CD8-positive, alpha-beta memory T cell (primary cell): ENCODE results near the gene MICAL3. TPM values are rescaled to one million over a fixed set of nuclear protein-coding genes. Genes with fewer than 3 reads are reported as not detected.

Experiments
- CTCF ChIA-PET: fragments of 350-600 bp; sonication (Branson Sonifier 250); formaldehyde crosslinking; loops from one replicate; lab custom pipeline; 2021; ENCODE audit warnings: antibody characterized with exemption; lab: Charles Lee
- POLR2A ChIA-PET: fragments of 350-600 bp; sonication (Branson Sonifier 250); formaldehyde crosslinking; loops from one replicate; lab custom pipeline; 2021; ENCODE audit warnings: antibody characterized with exemption; lab: Charles Lee
- DNase-seq, 5 donors: peaks; one replicate each; pipeline versions ENCODE4 v3.0.0 to v3.0.0-alpha.2; 2020 to 2022; ENCODE audit warnings: mixed read lengths in 1 of 5
- H3K27ac ChIP-seq: one replicate; pipeline ENCODE4 v1.7.0; 2013; ENCODE audit warnings: low read depth, mild to moderate bottlenecking, low read length, moderate library complexity
- H3K27me3 ChIP-seq: 2 replicates; pipeline ENCODE4 v1.7.0; 2013; ENCODE audit warnings: low read length, mild to moderate bottlenecking; ENCODE audit not compliant: insufficient read depth, poor library complexity, severe bottlenecking
- H3K36me3 ChIP-seq: 2 replicates; pipeline ENCODE4 v1.7.0; 2013; ENCODE audit warnings: mild to moderate bottlenecking, low read length, moderate library complexity; ENCODE audit not compliant: insufficient read depth
- H3K4me1 ChIP-seq: 2 replicates; pipeline ENCODE4 v1.7.0; 2013; ENCODE audit warnings: mild to moderate bottlenecking, low read length, moderate library complexity; ENCODE audit not compliant: insufficient read depth
- H3K4me3 ChIP-seq: 2 replicates; pipeline ENCODE4 v1.7.0; 2013; ENCODE audit warnings: mild to moderate bottlenecking, low read length
- H3K9me3 ChIP-seq: 2 replicates; pipeline ENCODE4 v1.7.0; 2013; ENCODE audit warnings: mild to moderate bottlenecking, low read length
- H3K27ac Mint-ChIP-seq, 8 donors: one replicate each; pipeline ENCODE4 v1.8.0; 2020 to 2021; ENCODE audit warnings: mixed read lengths in 8 of 8, mild to moderate bottlenecking in 6 of 8, inconsistent platforms in 3 of 8, moderate library complexity in 3 of 8
- H3K27me3 Mint-ChIP-seq, 2 donors: one replicate each; pipeline ENCODE4 v1.8.0; 2020 to 2021; ENCODE audit warnings: mixed read lengths in 2 of 2, mild to moderate bottlenecking in 1 of 2, moderate library complexity in 1 of 2
- H3K36me3 Mint-ChIP-seq, 3 donors: one replicate each; pipeline ENCODE4 v1.8.0; 2020 to 2021; ENCODE audit warnings: mixed read lengths in 3 of 3, inconsistent platforms in 1 of 3, mild to moderate bottlenecking in 1 of 3
- H3K4me1 Mint-ChIP-seq, 3 donors: one replicate each; pipeline ENCODE4 v1.8.0; 2020 to 2021; ENCODE audit warnings: mixed read lengths in 3 of 3, inconsistent platforms in 1 of 3, mild to moderate bottlenecking in 1 of 3
- H3K4me3 Mint-ChIP-seq, 7 donors: one replicate each; pipeline ENCODE4 v1.8.0; 2020 to 2021; ENCODE audit warnings: mixed read lengths in 7 of 7, mild to moderate bottlenecking in 6 of 7, moderate library complexity in 4 of 7, inconsistent platforms in 2 of 7
- H3K9me3 Mint-ChIP-seq, 5 donors: one replicate each; pipeline ENCODE4 v1.8.0; 2020 to 2022; ENCODE audit warnings: mixed read lengths in 5 of 5, mild to moderate bottlenecking in 3 of 5, moderate library complexity in 2 of 5, inconsistent platforms in 1 of 5
- polyA plus RNA-seq: library from polyadenylated mRNA; unstranded; fragments of 300-500 nt; fragmentation: Illumina TruSeq; gene quantifications from one replicate; pipeline ENCODE4 v1.2.3, GENCODE V29; 2021
- total RNA-seq, 2 experiments: library from RNA; stranded (reverse); gene quantifications; one replicate each; pipeline ENCODE4 v1.2.3, GENCODE V29; 2021

MICAL3 gene
- total and polyA plus RNA-seq, 3 experiments from 2014 or later: 1.7 to 51.9 (median 51.7) TPM

GRCh38 chr22:17911312-17911705 lies 113.1 kb downstream of the MICAL3 start:
- Mint-ChIP-seq H3K27me3 (peaks cover 0 to 3% of the 10 kb centered on the region in 2 donors), H3K9me3 (no peaks in the 10 kb centered on the region), H3K36me3 (peaks cover 0 to 8% (median 4%) of the 10 kb centered on the region in 3 donors), H3K27ac (peak overlapping the region in 2 of 8 donors; percentile 8 to 75), H3K4me3 (no peak overlapping the region), H3K4me1 (peaks cover 0 to 9% (median 1%) of the 10 kb centered on the region in 3 donors)
- no peak overlapping the region for H3K27ac ChIP-seq
- no peaks in the 10 kb centered on the region for H3K9me3 ChIP-seq
- no peak overlapping the region for H3K4me3 ChIP-seq
- DNase-seq: no peak
- H3K36me3 ChIP-seq: no peaks in the 10 kb centered on the region
- H3K27me3 ChIP-seq: no peaks in the 10 kb centered on the region
- CTCF ChIA-PET: no interaction called here
- POLR2A ChIA-PET: no interaction called here
- H3K4me1 ChIP-seq: no peaks in the 10 kb centered on the region

- Mint-ChIP-seq H3K36me3 (peaks cover 0 to 14% (median 4%) of the 10 kb centered on the region in 3 donors), H3K27ac (peak overlapping the region in 2 of 8 donors; percentile 8 to 75), H3K9me3 (no peaks in the 10 kb centered on the region), H3K27me3 (peaks cover 0 to 3% of the 10 kb centered on the region in 2 donors), H3K4me1 (peaks cover 0 to 9% (median 1%) of the 10 kb centered on the region in 3 donors), H3K4me3 (no peak overlapping the region)
- Histone ChIP-seq H3K9me3 (no peaks in the 10 kb centered on the region), H3K36me3 (no peaks in the 10 kb centered on the region), H3K4me1 (no peaks in the 10 kb centered on the region), H3K4me3 (no peak overlapping the region), H3K27ac (no peak overlapping the region), H3K27me3 (no peaks in the 10 kb centered on the region)
- ChIA-PET CTCF (no interaction called here), POLR2A (no interaction called here)
- DNase-seq: no peak
Measured at GRCh38 chr22:17910561-17911311, 113.6 kb downstream of the MICAL3 start.

GRCh38 chr22:17907748-17908051 lies 116.7 kb downstream of the MICAL3 start:
- Histone ChIP-seq H3K4me3 (no peak overlapping the region), H3K36me3 (no peaks in the 10 kb centered on the region)

GRCh38 chr22:17906978-17907747 lies 117.2 kb downstream of the MICAL3 start:
- Histone ChIP-seq H3K9me3 (no peaks in the 10 kb centered on the region), H3K4me3 (no peak overlapping the region), H3K27ac (no peak overlapping the region), H3K27me3 (no peaks in the 10 kb centered on the region), H3K4me1 (no peaks in the 10 kb centered on the region), H3K36me3 (no peaks in the 10 kb centered on the region)
- Mint-ChIP-seq H3K4me3 (no peak overlapping the region), H3K27me3 (no peaks in the 10 kb centered on the region), H3K4me1 (peaks cover 0 to 6% (median 1%) of the 10 kb centered on the region in 3 donors), H3K9me3 (no peaks in the 10 kb centered on the region), H3K27ac (peak overlapping the region in 1 of 8 donors; percentile 39), H3K36me3 (peaks cover 0 to 46% (median 9%) of the 10 kb centered on the region in 3 donors)
- CTCF ChIA-PET: no interaction called here
- no peak for DNase-seq
- POLR2A ChIA-PET: no interaction called here

More at GRCh38 chr22:17907748-17908051, 116.7 kb downstream of the MICAL3 start:
- CTCF ChIA-PET: no interaction called here
- H3K36me3 Mint-ChIP-seq: peaks cover 0 to 42% (median 9%) of the 10 kb centered on the region in 3 donors
- H3K27ac ChIP-seq: no peak overlapping the region
- no peaks in the 10 kb centered on the region for H3K4me1 ChIP-seq
- no peaks in the 10 kb centered on the region for H3K9me3 ChIP-seq
- POLR2A ChIA-PET: no interaction called here
- no peak for DNase-seq
- H3K9me3 Mint-ChIP-seq: no peaks in the 10 kb centered on the region
- H3K27me3 Mint-ChIP-seq: no peaks in the 10 kb centered on the region
- no peak overlapping the region for H3K4me3 Mint-ChIP-seq
- no peak overlapping the region for H3K27ac Mint-ChIP-seq
- peaks cover 0 to 6% (median 1%) of the 10 kb centered on the region in 3 donors for H3K4me1 Mint-ChIP-seq
- no peaks in the 10 kb centered on the region for H3K27me3 ChIP-seq

GRCh38 chr22:17905445-17905844 lies 118.9 kb downstream of the MICAL3 start:
- H3K4me3 ChIP-seq: no peak overlapping the region
- H3K36me3 Mint-ChIP-seq: peaks cover 0 to 61% (median 7%) of the 10 kb centered on the region in 3 donors
- ChIA-PET POLR2A (no interaction called here), CTCF (no interaction called here)
- H3K27ac ChIP-seq: no peak overlapping the region
- no peaks in the 10 kb centered on the region for H3K27me3 Mint-ChIP-seq
- H3K4me1 Mint-ChIP-seq: peaks cover 0 to 3% (median 0%) of the 10 kb centered on the region in 3 donors
- H3K27ac Mint-ChIP-seq: no peak overlapping the region
- no peaks in the 10 kb centered on the region for H3K9me3 Mint-ChIP-seq
- H3K4me1 ChIP-seq: no peaks in the 10 kb centered on the region
- no peak overlapping the region for H3K4me3 Mint-ChIP-seq
- no peak for DNase-seq
- no peaks in the 10 kb centered on the region for H3K36me3 ChIP-seq
- no peaks in the 10 kb centered on the region for H3K27me3 ChIP-seq
- H3K9me3 ChIP-seq: no peaks in the 10 kb centered on the region

- Histone ChIP-seq H3K27ac (no peak overlapping the region), H3K4me3 (no peak overlapping the region), H3K27me3 (no peaks in the 10 kb centered on the region), H3K4me1 (no peaks in the 10 kb centered on the region), H3K9me3 (no peaks in the 10 kb centered on the region), H3K36me3 (no peaks in the 10 kb centered on the region)
- Mint-ChIP-seq H3K4me3 (no peak overlapping the region), H3K9me3 (no peaks in the 10 kb centered on the region), H3K27ac (no peak overlapping the region), H3K27me3 (peaks cover 0 to 2% of the 10 kb centered on the region in 2 donors), H3K4me1 (no peaks in the 10 kb centered on the region), H3K36me3 (peaks cover 0 to 78% (median 15%) of the 10 kb centered on the region in 3 donors)
- POLR2A ChIA-PET: no interaction called here
- CTCF ChIA-PET: no interaction called here
- no peak for DNase-seq
Measured at GRCh38 chr22:17903564-17904295, 120.6 kb downstream of the MICAL3 start.

GRCh38 chr22:17902960-17903359 lies 121.4 kb downstream of the MICAL3 start:
- H3K27ac Mint-ChIP-seq: peak overlapping the region in 1 of 8 donors; percentile 91
- peaks cover 0 to 2% of the 10 kb centered on the region in 2 donors for H3K27me3 Mint-ChIP-seq
- ChIA-PET CTCF (no interaction called here), POLR2A (no interaction called here)
- no peaks in the 10 kb centered on the region for H3K4me1 Mint-ChIP-seq
- Histone ChIP-seq H3K27ac (no peak overlapping the region), H3K9me3 (no peaks in the 10 kb centered on the region), H3K4me3 (no peak overlapping the region), H3K36me3 (no peaks in the 10 kb centered on the region), H3K27me3 (no peaks in the 10 kb centered on the region), H3K4me1 (no peaks in the 10 kb centered on the region)
- no peak for DNase-seq
- H3K36me3 Mint-ChIP-seq: peaks cover 0 to 85% (median 17%) of the 10 kb centered on the region in 3 donors
- no peak overlapping the region for H3K4me3 Mint-ChIP-seq
- H3K9me3 Mint-ChIP-seq: no peaks in the 10 kb centered on the region
